ENCODE data around the gene CHAT. TPM values are rescaled to one million over a fixed set of nuclear protein-coding genes. Genes with fewer than 3 reads are reported as not detected.

CHAT gene
- total and polyA plus RNA-seq, 8 donors, result 0.28 TPM; not detected in 7

DNA sequence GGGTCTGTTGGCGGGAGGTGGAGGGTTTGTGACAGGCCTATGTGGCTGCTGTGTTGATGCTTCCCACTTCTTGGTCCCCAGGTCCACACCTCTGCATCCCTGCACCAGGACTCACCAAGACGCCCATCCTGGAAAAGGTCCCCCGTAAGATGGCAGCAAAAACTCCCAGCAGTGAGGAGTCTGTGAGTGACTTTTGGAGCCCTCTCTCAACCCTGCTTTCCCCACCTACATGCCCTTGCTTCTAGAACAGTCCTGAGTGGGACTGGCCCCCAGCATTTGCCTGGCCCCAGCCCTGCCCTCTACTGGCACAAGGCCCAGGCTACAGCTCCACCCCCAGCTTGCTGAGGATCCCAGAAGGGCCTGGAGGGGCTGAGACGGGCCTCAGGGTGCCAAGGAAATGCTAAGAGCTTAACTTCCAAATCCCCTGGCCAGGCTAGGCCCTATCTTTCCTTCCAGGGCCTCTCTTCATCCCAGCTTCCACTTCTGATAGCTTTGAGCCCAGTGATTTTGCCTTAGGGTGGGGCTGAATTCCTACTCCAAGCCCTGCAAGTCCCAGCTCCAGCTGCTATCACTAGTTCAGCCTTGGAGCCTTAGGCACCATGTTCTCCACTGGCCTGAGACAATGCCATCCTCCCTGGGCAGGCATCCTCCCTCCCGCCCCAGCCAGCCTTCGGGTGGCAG lies 2.7 kb downstream of the CHAT start:
- Histone ChIP-seq H3K27me3 (peaks cover 0 to 10% (median 2%) of the 10 kb centered on the region in 4 donors), H3K36me3 (no peaks in the 10 kb centered on the region), H3K9me3 (no peaks in the 10 kb centered on the region), H3K4me1 (no peaks in the 10 kb centered on the region), H3K27ac (no peak overlapping the region), H3K4me3 (no peak overlapping the region)
- intact Hi-C loops (cut with DNase I), result no loop called here
- ATAC-seq, result no peak
- FAIRE-seq, result no peak
- TF ChIP-seq, protein P1, sequence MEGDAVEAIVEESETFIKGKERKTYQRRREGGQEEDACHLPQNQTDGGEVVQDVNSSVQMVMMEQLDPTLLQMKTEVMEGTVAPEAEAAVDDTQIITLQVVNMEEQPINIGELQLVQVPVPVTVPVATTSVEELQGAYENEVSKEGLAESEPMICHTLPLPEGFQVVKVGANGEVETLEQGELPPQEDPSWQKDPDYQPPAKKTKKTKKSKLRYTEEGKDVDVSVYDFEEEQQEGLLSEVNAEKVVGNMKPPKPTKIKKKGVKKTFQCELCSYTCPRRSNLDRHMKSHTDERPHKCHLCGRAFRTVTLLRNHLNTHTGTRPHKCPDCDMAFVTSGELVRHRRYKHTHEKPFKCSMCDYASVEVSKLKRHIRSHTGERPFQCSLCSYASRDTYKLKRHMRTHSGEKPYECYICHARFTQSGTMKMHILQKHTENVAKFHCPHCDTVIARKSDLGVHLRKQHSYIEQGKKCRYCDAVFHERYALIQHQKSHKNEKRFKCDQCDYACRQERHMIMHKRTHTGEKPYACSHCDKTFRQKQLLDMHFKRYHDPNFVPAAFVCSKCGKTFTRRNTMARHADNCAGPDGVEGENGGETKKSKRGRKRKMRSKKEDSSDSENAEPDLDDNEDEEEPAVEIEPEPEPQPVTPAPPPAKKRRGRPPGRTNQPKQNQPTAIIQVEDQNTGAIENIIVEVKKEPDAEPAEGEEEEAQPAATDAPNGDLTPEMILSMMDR (IDR thresholded peaks at IDR 0.05), result no peak
- WGBS, 2 donors, result 68 to 77% methylated on average over 6 of the region's 6 CpGs
- peak in 1 of 6 donors; percentile 37 for DNase-seq

DNA sequence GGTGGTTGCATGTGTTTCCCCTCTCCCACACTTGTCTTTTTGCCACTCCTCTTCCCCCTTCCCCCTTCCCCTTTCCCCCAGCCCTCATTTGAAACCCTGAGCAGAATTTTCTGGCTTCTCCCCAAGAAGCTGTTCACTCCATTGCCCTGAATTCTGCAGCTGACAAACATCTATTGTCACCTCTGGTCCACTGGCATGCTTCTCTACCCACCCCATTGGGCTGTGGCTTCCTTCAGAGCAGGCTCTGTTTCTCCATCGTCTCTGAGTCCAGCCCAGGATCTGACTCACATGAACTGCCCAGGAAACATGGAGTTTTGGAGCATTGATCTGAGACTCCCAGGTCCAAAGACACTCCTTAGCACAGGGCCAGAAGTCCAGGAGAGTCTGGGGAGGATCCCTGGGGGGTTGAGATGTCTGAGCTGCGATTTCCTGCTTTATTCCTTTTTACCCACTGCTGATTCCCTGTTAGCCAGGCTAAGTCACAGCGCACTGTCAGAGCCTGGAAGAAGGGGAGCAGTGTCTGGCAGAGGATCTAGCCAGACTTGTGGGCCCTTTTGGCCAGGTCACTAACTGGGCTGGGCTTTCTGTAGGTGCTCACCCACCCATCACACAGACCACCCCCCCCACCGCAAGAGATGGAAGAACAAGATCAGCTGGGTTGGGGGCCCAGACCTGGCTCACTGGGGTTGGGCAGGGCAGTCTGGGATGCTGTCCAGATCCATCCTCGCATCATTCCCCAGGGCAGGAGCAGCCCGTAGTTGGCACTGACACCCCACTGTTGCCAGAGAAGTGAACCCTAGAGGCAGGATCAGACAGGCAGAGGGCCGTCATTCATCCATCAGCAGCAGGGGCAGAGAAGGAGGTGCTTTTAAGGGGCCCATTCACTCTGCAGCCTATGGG lies 3.5 kb downstream of the CHAT start:
- H3K4me1 ChIP-seq, result no peaks in the 10 kb centered on the region
- peaks cover 0 to 6% (median 0%) of the 10 kb centered on the region in 4 donors for H3K27me3 ChIP-seq
- DNase-seq (peak in 1 of 6 donors; percentile 32), ATAC-seq (no peak), FAIRE-seq (no peak)
- TF ChIP-seq, protein P1 (IDR thresholded peaks at IDR 0.05), result no peak
- WGBS, 2 donors, result 47 to 61% methylated on average over 7 of the region's 7 CpGs
- no peaks in the 10 kb centered on the region for H3K9me3 ChIP-seq
- no peak overlapping the region for H3K27ac ChIP-seq
- H3K4me3 ChIP-seq, result no peak overlapping the region
- intact Hi-C loops (cut with DNase I), result no loop called here
- no peaks in the 10 kb centered on the region for H3K36me3 ChIP-seq

DNA sequence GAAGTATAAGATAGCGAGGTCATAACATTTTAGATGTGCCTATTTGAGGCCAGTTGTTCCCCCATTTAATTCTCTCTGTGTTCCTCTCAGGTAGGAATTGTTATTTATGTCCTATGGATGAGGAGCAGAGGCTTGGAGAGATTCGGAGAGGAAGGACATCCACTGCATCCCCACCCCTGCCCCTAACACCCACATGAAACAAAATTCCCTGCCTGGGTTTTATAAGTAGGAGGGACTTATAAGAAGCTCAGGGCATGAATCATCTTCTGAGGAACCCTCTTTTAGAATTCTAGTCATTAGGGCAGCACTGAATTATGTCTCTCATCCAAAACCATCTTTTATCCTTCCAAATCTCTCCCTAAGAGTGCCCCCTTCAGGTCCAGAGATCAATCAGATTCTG lies 5.0 kb downstream of the CHAT start:
- Histone ChIP-seq H3K9me3 (no peaks in the 10 kb centered on the region), H3K4me1 (no peaks in the 10 kb centered on the region), H3K27me3 (peaks cover 0 to 6% (median 0%) of the 10 kb centered on the region in 4 donors), H3K36me3 (no peaks in the 10 kb centered on the region), H3K27ac (no peak overlapping the region), H3K4me3 (no peak overlapping the region)
- TF ChIP-seq, protein P1 (IDR thresholded peaks at IDR 0.05), result no peak
- FAIRE-seq (no peak), DNase-seq (no peak), ATAC-seq (no peak)
- WGBS, 2 donors, result 52 to 63% methylated on average over 2 of the region's 2 CpGs
- intact Hi-C loops (cut with DNase I), result no loop called here

DNA sequence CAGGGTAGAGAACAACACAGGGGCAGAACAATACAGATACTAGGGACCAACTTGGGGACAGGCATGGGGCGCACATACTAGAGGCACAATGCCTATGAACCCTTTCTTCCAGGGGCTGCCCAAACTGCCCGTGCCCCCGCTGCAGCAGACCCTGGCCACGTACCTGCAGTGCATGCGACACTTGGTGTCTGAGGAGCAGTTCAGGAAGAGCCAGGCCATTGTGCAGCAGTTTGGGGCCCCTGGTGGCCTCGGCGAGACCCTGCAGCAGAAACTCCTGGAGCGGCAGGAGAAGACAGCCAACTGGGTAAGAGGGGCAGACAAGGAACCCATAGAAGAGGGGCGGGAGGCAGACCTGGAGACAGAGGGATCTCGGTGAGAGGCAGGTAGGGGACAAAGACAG lies 5.8 kb downstream of the CHAT start:
- DNase-seq, result peak in 1 of 6 donors; percentile 36
- no peaks in the 10 kb centered on the region for H3K4me1 ChIP-seq
- no peak overlapping the region for H3K4me3 ChIP-seq
- no peaks in the 10 kb centered on the region for H3K9me3 ChIP-seq
- intact Hi-C loops (cut with DNase I), result no loop called here
- 43 to 46% methylated on average over 10 of the region's 10 CpGs for WGBS, 2 donors
- FAIRE-seq, result no peak
- ATAC-seq, result no peak
- H3K36me3 ChIP-seq, result no peaks in the 10 kb centered on the region
- no peak overlapping the region for H3K27ac ChIP-seq
- TF ChIP-seq, protein P1 (IDR thresholded peaks at IDR 0.05), result no peak
- H3K27me3 ChIP-seq, result peaks cover 0 to 6% (median 0%) of the 10 kb centered on the region in 4 donors

All from pancreas (tissue), 10 donors.